Astrocyte of the cerebellum (primary cell): ENCODE results near the gene LCE3D.
"Not testable (repeated sequence)": the region's sequence is repeated elsewhere in the genome, so short reads cannot be mapped to it uniquely, and the experiment has no call there.

ENCODE experiments used
- DNase-seq: peaks from one replicate; pipeline ENCODE4 v3.0.0-alpha.2; 2011; ENCODE audit warnings: low read depth
- H3K4me3 ChIP-seq: 2 replicates; pipeline ENCODE4 v1.5.1; 2011; ENCODE audit warnings: mild to moderate bottlenecking, low read depth, low read length, moderate library complexity
- CTCF ChIP-seq: IDR thresholded peaks from 2 replicates; pipeline ENCODE4 v1.5.1; 2012; ENCODE audit warnings: low read length, low read depth, moderate library complexity, mild to moderate bottlenecking; ENCODE audit errors: missing control alignments
- in situ Hi-C: cut with HindIII; loops from 2 replicates; pipeline ENCODE4 v1.10.0; 2017; ENCODE audit warnings: low sequenced_read_pairs

Gene LCE3D

GRCh38 chr1:152599934-152600333 lies 19.6 kb upstream of the LCE3D start, which contains the start of gene LCE3C:
Gene LCE3C, plus strand, starts transcription at chr1:152600234. Its CDS starts 498 bp downstream, at chr1:152600732.
- no peak within 1 kb of the TSS for H3K4me3 ChIP-seq
- no peak for TF ChIP-seq CTCF
- no peak for DNase-seq
- in situ Hi-C loops = no loop called here

- H3K4me3 ChIP-seq = no peak overlapping the region
- no peak for DNase-seq
- TF ChIP-seq CTCF = no peak
- in situ Hi-C loops = no loop called here
Observed at GRCh38 chr1:152596986-152597385, 16.7 kb upstream of the LCE3D start.

- TF ChIP-seq CTCF = no peak
- no peak overlapping the region for H3K4me3 ChIP-seq
- DNase-seq = no peak
- in situ Hi-C loops = no loop called here
Observed at GRCh38 chr1:152585586-152585985, 5.3 kb upstream of the LCE3D start.

GRCh38 chr1:152582647-152583046 lies 2.3 kb upstream of the LCE3D start:
- in situ Hi-C loops = no loop called here
- H3K4me3 ChIP-seq = no peak overlapping the region
- TF ChIP-seq CTCF = no peak
- no peak for DNase-seq

- H3K4me3 ChIP-seq, DNase-seq, in situ Hi-C loops: not testable (repeated sequence)
Observed at GRCh38 chr1:152579526-152579925, 790 bp downstream of the LCE3D start.

- no peak overlapping the region for H3K4me3 ChIP-seq
- in situ Hi-C loops = no loop called here
- TF ChIP-seq CTCF = no peak
- no peak for DNase-seq
Observed at GRCh38 chr1:152577168-152577567, 3.1 kb downstream of the LCE3D start.

GRCh38 chr1:152566681-152567080 lies 13.6 kb downstream of the LCE3D start, which contains the start of gene LCE3E:
Gene LCE3E, minus strand, starts transcription at chr1:152566780. Its CDS starts 572 bp downstream, at chr1:152566208.
- in situ Hi-C loops = no loop called here
- TF ChIP-seq CTCF = no peak
- no peak within 1 kb of the TSS for H3K4me3 ChIP-seq
- DNase-seq = no peak
